ENCODE measurements around the gene ZNF764. TPM values are rescaled to one million over a fixed set of nuclear protein-coding genes. Genes with fewer than 3 reads are reported as not detected.
"Not testable (repeated sequence)": the region's sequence is repeated elsewhere in the genome, so short reads cannot be mapped to it uniquely, and the experiment has no call there.

Gene ZNF764
- total and polyA plus RNA-seq, 4 donors, result 1.9 to 8.5 (median 5.5) TPM

DNA sequence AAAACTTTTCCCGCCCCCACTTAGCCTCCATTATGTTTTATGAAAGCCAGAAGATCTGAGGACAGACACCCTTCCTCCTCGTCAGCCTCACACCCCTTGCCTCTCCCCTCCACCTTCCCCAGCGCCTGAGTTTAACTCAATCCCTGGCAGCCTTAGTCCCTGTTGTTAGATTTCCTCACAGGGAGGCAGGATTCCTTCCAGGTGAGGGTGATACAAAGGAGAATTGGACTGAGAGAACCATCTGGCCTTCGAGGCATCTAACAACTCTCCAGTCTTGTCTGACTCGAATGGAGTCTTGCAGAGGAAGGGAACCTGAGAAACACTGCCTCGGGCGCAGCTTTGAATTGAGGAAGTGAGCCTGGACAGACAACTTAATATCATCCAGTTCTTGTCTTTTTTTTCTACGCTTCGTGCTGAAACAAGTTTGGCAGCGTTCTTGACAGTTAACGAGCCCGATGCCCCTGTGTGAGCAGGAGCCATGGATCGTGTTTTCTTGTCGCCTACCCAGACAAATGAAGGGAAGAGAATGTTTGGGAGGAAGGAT, 30.5 kb downstream of the ZNF764 start:
- no peaks in the 10 kb centered on the region for H3K27me3 ChIP-seq (ENCODE audit: control insufficient read depth in 1 of 2, insufficient read depth in 2 of 2, low read length in 1 of 2)
- peak overlapping the region; percentile 22 to 53 for H3K27ac ChIP-seq (ENCODE audit: low read depth in 1 of 2, low read length in 2 of 2)
- intact Hi-C loops (cut with DNase I), result loop anchor here in 1 of 2 donors (2.0 to 5.0 kb wide), 2 partner anchors 80 to 97 kb away; partner anchors contain the start of genes DCTPP1 and SEPHS2
- ATAC-seq (ENCODE audit: low FRiP score), result no peak
- no peaks in the 10 kb centered on the region for H3K9me3 ChIP-seq (ENCODE audit: control insufficient read depth, low read length)
- peak in 1 of 2 donors; percentile 65 for DNase-seq
- 28 to 30% methylated on average over 14 of the region's 14 CpGs for WGBS, 2 donors
- no peaks in the 10 kb centered on the region for H3K4me1 ChIP-seq (ENCODE audit: control insufficient read depth in 1 of 2, insufficient read depth in 2 of 2, low read length in 2 of 2)
- no peak overlapping the region for H3K4me3 ChIP-seq (ENCODE audit: low read length in 2 of 2)
- H3K36me3 ChIP-seq (ENCODE audit: control insufficient read depth in 1 of 2, insufficient read depth in 2 of 2, low read length in 1 of 2), result peaks cover 0 to 4% of the 10 kb centered on the region in 2 donors

DNA sequence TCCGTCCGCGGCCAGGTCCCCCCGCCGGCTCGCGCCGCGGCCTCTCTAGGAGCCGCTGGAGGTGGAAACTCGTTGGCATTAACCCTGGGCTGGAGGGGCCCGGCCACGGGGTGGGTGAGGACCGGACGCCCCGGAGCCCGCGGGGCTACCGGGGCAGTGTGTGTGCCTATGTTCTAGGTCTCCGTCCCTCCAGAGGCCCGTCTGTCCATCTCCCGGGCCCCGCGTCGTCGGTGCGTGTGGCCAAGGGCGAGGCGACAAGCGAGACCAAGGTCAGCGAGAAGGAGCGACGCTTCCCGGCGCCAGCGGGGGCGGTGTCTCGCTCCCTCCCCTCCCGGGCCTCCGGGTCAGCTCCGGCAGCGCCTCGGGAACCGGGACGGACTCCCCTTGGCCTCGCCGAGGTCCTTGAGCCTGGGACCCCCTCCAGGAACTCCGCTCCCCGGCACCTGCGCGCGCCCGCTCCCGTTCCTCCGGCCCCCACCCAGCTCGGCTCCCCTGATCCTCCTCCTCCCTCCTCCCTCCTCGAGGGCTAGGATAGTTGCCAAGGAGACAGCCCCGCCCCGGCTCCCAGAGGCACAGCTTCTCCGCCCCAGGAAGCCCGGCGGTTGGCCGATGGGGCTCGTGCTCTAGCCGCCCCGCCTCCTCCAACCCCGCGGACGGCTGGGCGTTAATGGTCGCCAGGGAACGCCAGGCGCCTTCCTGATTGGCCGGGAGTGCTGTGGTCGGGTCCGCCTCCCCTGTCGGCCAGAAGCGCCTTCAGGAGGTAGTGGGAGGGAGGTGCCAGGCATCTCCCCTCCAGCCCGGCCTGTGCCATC, 31.1 kb downstream of the ZNF764 start:
- ATAC-seq (ENCODE audit: low FRiP score) (peak; percentile 97), DNase-seq (peak; percentile 99 to 100)
- no peaks in the 10 kb centered on the region for H3K9me3 ChIP-seq (ENCODE audit: control insufficient read depth, low read length)
- H3K4me1 ChIP-seq (ENCODE audit: control insufficient read depth in 1 of 2, insufficient read depth in 2 of 2, low read length in 2 of 2), result no peaks in the 10 kb centered on the region
- H3K27ac ChIP-seq (ENCODE audit: low read depth in 1 of 2, low read length in 2 of 2), result peak overlapping the region in 1 of 2 donors; percentile 78
- peak overlapping the region; percentile 88 for H3K4me3 ChIP-seq (ENCODE audit: low read length in 2 of 2)
- intact Hi-C loops (cut with DNase I), result loop anchor here in 1 of 2 donors (2.0 to 5.0 kb wide), 2 partner anchors 80 to 96 kb away; partner anchors contain the start of genes DCTPP1 and SEPHS2
- WGBS, 2 donors, result 0% methylated on average over 59 to 79 of the region's 79 CpGs
- H3K27me3 ChIP-seq (ENCODE audit: control insufficient read depth in 1 of 2, insufficient read depth in 2 of 2, low read length in 1 of 2), result no peaks in the 10 kb centered on the region
- H3K36me3 ChIP-seq (ENCODE audit: control insufficient read depth in 1 of 2, insufficient read depth in 2 of 2, low read length in 1 of 2), result no peaks in the 10 kb centered on the region

DNA sequence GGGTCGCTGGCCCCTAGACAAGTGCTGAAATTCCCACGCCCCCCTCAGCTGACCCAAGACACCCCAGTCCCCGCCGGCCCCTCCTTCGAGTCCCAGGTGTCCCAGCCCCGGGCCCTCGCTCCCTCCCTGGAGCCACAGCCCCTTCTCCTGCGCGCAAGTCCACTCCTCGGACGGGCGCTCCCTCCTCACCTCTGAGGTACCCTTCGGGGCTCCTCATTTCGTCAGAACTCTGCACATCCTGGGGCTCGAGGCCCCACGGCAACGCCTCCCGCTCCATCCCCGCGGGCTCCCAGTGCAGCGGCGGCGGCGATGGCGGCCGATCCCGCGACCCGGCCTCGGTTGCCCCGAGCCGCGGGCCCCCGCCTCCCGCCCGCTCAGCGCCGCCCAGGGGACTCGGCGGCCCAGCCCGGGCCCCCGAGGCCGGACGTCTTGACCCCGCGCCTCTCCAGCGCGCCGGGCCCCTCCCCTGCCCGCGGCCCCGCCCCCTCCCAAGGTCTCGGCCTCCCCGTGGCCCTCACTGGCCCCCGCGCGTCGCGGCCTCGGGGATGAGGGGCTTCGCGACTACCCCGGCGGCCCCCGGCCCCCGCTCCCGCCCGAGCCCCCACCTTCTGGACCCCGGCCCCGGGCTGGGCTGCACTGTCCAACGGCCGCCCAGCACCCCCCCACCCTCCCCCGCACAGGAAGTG, 31.9 kb downstream of the ZNF764 start, which contains the start of gene ZNF768:
Gene ZNF768 (minus strand): TSS at position 430 of the 686 bp plus-strand sequence. CDS start 153 bp downstream, at position 277.
- Histone ChIP-seq H3K27ac (ENCODE audit: low read depth in 1 of 2, low read length in 2 of 2) (peak within 1 kb of the TSS in 1 of 2 donors; percentile 78), H3K27me3 (ENCODE audit: control insufficient read depth in 1 of 2, insufficient read depth in 2 of 2, low read length in 1 of 2) (no peaks in the 10 kb centered on the region), H3K36me3 (ENCODE audit: control insufficient read depth in 1 of 2, insufficient read depth in 2 of 2, low read length in 1 of 2) (no peaks in the 10 kb centered on the region), H3K4me1 (ENCODE audit: control insufficient read depth in 1 of 2, insufficient read depth in 2 of 2, low read length in 2 of 2) (no peaks in the 10 kb centered on the region), H3K9me3 (ENCODE audit: control insufficient read depth, low read length) (no peaks in the 10 kb centered on the region), H3K4me3 (ENCODE audit: low read length in 2 of 2) (peak within 1 kb of the TSS; percentile 88)
- 1 to 2% methylated on average over 29 to 73 of the region's 73 CpGs for WGBS, 2 donors
- ATAC-seq (ENCODE audit: low FRiP score) (peak; percentile 45), DNase-seq (peak; percentile 64 to 83)
- intact Hi-C loops (cut with DNase I), result loop anchor here in 1 of 2 donors (2.0 to 5.0 kb wide), 2 partner anchors 79 to 95 kb away; partner anchors contain the start of genes DCTPP1 and SEPHS2

DNA sequence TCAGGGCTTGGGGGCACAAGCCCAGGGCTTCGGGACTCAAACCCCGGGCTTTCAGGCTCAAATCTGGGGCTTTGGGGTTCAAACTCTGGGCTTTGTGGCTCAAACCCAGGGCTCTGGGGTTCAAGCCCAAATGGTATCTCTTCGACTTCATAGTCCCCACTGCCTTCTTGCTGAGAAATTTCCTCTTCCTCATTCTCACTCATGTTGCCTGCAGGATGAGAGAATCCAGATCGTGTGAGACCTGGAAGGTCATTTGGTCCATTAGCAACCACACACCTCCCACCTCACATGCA, 32.4 kb downstream of the ZNF764 start:
- intact Hi-C loops (cut with DNase I), result loop anchor here in 1 of 2 donors (2.0 to 5.0 kb wide), 2 partner anchors 78 to 95 kb away; partner anchors contain the start of genes DCTPP1 and SEPHS2
- Histone ChIP-seq H3K9me3 (ENCODE audit: control insufficient read depth, low read length) (no peaks in the 10 kb centered on the region), H3K4me1 (ENCODE audit: control insufficient read depth in 1 of 2, insufficient read depth in 2 of 2, low read length in 2 of 2) (no peaks in the 10 kb centered on the region), H3K4me3 (ENCODE audit: low read length in 2 of 2) (no peak overlapping the region), H3K27me3 (ENCODE audit: control insufficient read depth in 1 of 2, insufficient read depth in 2 of 2, low read length in 1 of 2) (no peaks in the 10 kb centered on the region), H3K27ac (ENCODE audit: low read depth in 1 of 2, low read length in 2 of 2) (no peak overlapping the region), H3K36me3 (ENCODE audit: control insufficient read depth in 1 of 2, insufficient read depth in 2 of 2, low read length in 1 of 2) (no peaks in the 10 kb centered on the region)
- ATAC-seq (ENCODE audit: low FRiP score) (no peak), DNase-seq (no peak)
- WGBS, 2 donors, result 55 to 61% methylated on average over 4 of the region's 4 CpGs

DNA sequence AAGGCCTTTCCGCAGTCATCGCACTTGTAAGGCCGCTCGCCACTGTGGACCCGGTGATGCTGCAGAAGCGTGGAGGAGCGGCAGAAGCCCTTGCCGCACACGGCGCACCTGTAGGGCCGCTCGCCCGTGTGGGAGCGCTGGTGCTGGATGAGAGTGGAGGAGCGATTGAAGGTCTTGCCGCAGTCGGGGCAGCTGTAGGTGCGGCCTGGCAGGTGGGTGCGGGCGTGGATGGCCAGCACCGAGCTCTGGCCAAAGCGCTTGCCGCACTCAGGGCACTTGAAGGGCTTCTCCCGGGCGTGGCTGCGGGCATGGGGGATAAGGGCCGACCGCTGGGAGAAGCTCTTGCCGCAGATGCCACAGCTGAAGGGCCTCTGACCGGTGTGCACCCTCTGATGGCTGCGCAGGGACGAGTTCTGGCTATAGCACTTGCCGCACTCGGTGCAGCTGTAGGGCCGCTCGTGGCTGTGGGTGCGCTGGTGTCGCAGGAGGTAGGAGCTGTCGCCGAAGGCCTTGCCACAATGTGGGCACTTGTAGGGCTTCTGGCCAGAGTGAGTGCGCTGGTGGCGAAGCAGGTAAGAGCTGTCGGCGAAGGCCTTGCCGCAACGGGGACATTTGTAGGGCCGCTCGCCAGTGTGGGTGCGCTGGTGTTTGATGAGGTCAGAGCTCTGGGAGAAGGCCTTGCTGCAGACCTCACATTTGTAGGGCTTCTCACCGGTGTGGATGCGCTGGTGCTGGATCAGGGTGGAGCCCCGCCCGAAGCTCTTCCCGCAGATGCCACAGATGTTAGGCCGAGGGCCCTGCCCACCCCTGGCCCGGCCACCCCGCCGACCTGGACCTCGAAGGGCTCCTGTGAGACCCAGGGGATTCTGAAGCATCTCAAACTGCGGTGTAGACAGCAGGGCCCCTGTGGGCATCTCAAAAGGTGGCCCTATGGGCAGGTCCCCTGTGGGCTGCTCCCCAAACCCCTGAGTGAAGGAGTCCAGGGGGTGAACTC, 33.3 kb downstream of the ZNF764 start:
- Histone ChIP-seq H3K4me1 (ENCODE audit: control insufficient read depth in 1 of 2, insufficient read depth in 2 of 2, low read length in 2 of 2) (no peaks in the 10 kb centered on the region), H3K27ac (ENCODE audit: low read depth in 1 of 2, low read length in 2 of 2) (no peak overlapping the region), H3K9me3 (ENCODE audit: control insufficient read depth, low read length) (no peaks in the 10 kb centered on the region), H3K27me3 (ENCODE audit: control insufficient read depth in 1 of 2, insufficient read depth in 2 of 2, low read length in 1 of 2) (no peaks in the 10 kb centered on the region), H3K4me3 (ENCODE audit: low read length in 2 of 2) (no peak overlapping the region), H3K36me3 (ENCODE audit: control insufficient read depth in 1 of 2, insufficient read depth in 2 of 2, low read length in 1 of 2) (no peaks in the 10 kb centered on the region)
- intact Hi-C loops (cut with DNase I), result loop anchor here in 1 of 2 donors (5.0 kb wide), 1 partner anchor 78 kb away; the partner anchor contains the start of gene SEPHS2
- WGBS, 2 donors, result 96 to 97% methylated on average over 59 to 60 of the region's 60 CpGs
- DNase-seq (no peak), ATAC-seq (ENCODE audit: low FRiP score) (no peak)

DNA sequence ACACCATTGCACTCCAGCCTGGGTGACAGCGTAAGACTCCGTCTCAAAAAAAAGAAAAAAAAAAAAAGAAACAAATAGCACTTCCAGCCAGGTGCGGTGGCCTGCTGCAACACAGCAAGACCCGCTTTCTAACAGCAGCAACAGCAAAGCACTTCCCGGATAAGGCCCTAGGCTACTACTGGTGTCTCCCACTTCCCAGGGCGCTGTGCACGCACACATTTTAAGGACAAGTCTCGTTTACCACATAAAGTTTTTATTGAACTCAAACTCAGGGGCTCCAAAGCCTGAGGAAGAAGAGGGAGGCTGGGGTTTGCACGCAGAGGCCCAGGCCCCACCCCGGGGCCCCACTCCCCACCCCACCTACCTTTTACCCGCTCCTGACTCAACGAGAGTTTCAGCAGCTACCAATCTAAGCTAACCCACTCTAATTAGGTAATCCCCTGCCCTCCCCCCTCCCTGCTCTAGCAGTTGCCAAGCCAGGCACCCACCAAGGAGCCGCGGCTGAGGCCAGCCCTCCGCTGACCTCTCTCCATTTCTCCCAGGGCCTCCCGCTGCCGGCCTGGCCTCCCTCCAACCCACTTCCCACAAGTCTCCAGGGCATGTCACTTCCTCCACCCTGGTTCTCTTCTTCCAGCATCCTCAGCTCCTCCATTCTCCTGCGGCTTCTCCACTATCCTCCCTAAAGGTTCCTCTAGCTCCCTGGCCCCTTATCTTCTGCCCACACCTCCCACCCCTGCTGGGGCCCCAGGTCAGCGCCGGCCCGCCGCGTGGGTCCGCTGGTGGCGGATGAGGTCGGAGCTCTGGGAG, 34.2 kb downstream of the ZNF764 start:
- intact Hi-C loops (cut with DNase I), result no loop called here
- DNase-seq (no peak), ATAC-seq (ENCODE audit: low FRiP score) (no peak)
- Histone ChIP-seq H3K4me3 (ENCODE audit: low read length in 2 of 2) (no peak overlapping the region), H3K4me1 (ENCODE audit: control insufficient read depth in 1 of 2, insufficient read depth in 2 of 2, low read length in 2 of 2) (no peaks in the 10 kb centered on the region), H3K27ac (ENCODE audit: low read depth in 1 of 2, low read length in 2 of 2) (no peak overlapping the region), H3K9me3 (ENCODE audit: control insufficient read depth, low read length) (no peaks in the 10 kb centered on the region), H3K36me3 (ENCODE audit: control insufficient read depth in 1 of 2, insufficient read depth in 2 of 2, low read length in 1 of 2) (no peaks in the 10 kb centered on the region), H3K27me3 (ENCODE audit: control insufficient read depth in 1 of 2, insufficient read depth in 2 of 2, low read length in 1 of 2) (no peaks in the 10 kb centered on the region)
- 81 to 85% methylated on average over 26 of the region's 26 CpGs for WGBS, 2 donors

DNA sequence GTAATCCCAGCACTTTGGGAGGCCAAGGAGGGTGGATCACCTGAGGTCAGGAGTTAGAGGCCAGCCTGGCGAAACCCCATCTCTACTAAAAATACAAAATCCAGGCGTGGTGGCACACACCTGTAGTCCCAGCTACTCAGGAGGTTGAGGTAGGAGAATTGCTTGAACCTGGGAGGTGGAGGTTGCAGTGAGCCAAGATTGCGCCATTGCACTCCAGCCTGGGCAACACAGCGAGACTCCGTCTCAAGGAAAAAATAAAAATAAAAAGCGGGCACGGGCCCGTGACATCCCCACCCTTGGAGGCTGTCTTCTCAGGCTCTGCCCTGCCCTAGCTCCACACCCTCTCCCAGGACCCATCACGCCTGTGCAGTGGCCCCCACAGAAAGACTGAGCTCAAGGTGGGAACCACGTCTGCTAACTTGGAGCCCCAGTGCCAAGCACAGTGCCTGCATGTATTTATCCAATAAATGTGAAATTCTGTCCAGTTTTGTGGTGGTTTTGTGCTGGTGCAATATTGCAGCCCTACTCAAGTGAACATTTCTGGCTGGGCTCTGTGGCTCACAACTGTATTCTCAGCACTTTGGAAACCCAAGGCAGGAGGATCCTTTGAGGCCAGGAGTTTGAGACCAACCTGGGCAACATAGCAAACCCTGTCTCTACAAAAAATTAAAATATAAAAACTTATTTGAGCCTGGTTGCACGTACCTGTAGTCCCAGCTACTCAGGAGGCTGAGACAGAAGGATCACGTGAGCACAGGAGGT, 35.3 kb downstream of the ZNF764 start:
- H3K4me3 ChIP-seq (ENCODE audit: low read length in 2 of 2); H3K36me3 ChIP-seq (ENCODE audit: control insufficient read depth in 1 of 2, insufficient read depth in 2 of 2, low read length in 1 of 2); H3K4me1 ChIP-seq (ENCODE audit: control insufficient read depth in 1 of 2, insufficient read depth in 2 of 2, low read length in 2 of 2); intact Hi-C loops (cut with DNase I); H3K27me3 ChIP-seq (ENCODE audit: control insufficient read depth in 1 of 2, insufficient read depth in 2 of 2, low read length in 1 of 2); H3K27ac ChIP-seq (ENCODE audit: low read depth in 1 of 2, low read length in 2 of 2); ATAC-seq (ENCODE audit: low FRiP score); H3K9me3 ChIP-seq (ENCODE audit: control insufficient read depth, low read length); DNase-seq: not testable (repeated sequence)
- 87% methylated on average over 12 of the region's 12 CpGs for WGBS, 2 donors
